Gastroesophageal sphincter (tissue), 3 donors: ENCODE data around the gene NRXN3.

Experiments used
- EP300 ChIP-seq: sonication (generic); formaldehyde crosslinking; IDR thresholded peaks from one replicate; pipeline ENCODE4 v1.6.1; 2017; ENCODE audit warnings: antibody characterized with exemption, mild to moderate bottlenecking
- POLR2A ChIP-seq, 2 donors: fragments of 450-650 bp; IDR thresholded peaks; one replicate each; pipeline ENCODE4 v1.6.1; 2017; ENCODE audit warnings: antibody characterized with exemption in 2 of 2, mild to moderate bottlenecking in 2 of 2, moderate library complexity in 1 of 2
- POLR2AphosphoS5 ChIP-seq: sonication (generic); formaldehyde crosslinking; IDR thresholded peaks from one replicate; pipeline ENCODE4 v1.6.1; 2017; ENCODE audit warnings: antibody characterized with exemption
- TF ChIP-seq, protein P1 (sequence below), 4 experiments: fragments of 200-600 bp in 2 of 4; fragments of 450-650 bp in 2 of 4; sonication (generic) in 1 of 4; IDR thresholded peaks; one replicate each; pipeline ENCODE4 v1.5.1; 2017 to 2019; ENCODE audit warnings: antibody characterized with exemption in 4 of 4, mild to moderate bottlenecking in 2 of 4, moderate library complexity in 2 of 4

DNA sequence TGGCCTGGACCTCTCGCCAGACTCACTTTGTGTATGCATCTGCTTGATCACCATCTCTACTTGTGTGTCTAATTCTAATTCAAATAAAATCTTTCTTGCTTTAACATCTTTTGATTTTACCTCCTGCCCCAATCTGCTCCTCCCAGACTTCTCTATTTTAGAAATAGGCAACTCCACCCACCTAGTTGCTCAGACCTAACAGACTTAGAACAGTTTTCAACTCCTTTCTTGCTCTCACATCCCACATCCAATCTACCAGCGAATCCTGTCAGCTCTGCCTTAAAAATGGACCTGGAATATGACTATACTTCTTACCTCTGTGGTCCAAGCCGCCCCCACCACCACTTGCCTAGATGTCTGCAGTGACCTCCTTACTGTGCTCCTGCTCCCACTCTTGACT is 18.7 kb downstream of the NRXN3 start:
- TF ChIP-seq POLR2A (IDR thresholded peaks at IDR 0.05) (no peak), POLR2AphosphoS5 (no peak), EP300 (no peak)
- TF ChIP-seq, protein P1, sequence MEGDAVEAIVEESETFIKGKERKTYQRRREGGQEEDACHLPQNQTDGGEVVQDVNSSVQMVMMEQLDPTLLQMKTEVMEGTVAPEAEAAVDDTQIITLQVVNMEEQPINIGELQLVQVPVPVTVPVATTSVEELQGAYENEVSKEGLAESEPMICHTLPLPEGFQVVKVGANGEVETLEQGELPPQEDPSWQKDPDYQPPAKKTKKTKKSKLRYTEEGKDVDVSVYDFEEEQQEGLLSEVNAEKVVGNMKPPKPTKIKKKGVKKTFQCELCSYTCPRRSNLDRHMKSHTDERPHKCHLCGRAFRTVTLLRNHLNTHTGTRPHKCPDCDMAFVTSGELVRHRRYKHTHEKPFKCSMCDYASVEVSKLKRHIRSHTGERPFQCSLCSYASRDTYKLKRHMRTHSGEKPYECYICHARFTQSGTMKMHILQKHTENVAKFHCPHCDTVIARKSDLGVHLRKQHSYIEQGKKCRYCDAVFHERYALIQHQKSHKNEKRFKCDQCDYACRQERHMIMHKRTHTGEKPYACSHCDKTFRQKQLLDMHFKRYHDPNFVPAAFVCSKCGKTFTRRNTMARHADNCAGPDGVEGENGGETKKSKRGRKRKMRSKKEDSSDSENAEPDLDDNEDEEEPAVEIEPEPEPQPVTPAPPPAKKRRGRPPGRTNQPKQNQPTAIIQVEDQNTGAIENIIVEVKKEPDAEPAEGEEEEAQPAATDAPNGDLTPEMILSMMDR (IDR thresholded peaks at IDR 0.05), result no peak
